ENCODE results near the gene RIMKLB.

GRCh38 chr12:8676651-8677050 lies 21.1 kb upstream of the RIMKLB start:
- TF ChIP-seq, protein P1, sequence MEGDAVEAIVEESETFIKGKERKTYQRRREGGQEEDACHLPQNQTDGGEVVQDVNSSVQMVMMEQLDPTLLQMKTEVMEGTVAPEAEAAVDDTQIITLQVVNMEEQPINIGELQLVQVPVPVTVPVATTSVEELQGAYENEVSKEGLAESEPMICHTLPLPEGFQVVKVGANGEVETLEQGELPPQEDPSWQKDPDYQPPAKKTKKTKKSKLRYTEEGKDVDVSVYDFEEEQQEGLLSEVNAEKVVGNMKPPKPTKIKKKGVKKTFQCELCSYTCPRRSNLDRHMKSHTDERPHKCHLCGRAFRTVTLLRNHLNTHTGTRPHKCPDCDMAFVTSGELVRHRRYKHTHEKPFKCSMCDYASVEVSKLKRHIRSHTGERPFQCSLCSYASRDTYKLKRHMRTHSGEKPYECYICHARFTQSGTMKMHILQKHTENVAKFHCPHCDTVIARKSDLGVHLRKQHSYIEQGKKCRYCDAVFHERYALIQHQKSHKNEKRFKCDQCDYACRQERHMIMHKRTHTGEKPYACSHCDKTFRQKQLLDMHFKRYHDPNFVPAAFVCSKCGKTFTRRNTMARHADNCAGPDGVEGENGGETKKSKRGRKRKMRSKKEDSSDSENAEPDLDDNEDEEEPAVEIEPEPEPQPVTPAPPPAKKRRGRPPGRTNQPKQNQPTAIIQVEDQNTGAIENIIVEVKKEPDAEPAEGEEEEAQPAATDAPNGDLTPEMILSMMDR (conservative IDR thresholded peaks at IDR 0.05 in 1 of 2, IDR thresholded peaks at IDR 0.05 in 1 of 2; ENCODE audit: extremely low read depth in 1 of 2, insufficient read depth in 1 of 2, low read depth in 1 of 2, low read length in 2 of 2), result no peak
- no peak for TF ChIP-seq EZH2 (IDR thresholded peaks at IDR 0.05; ENCODE audit: borderline replicate concordance, low read length)

Measured in mammary epithelial cell (primary cell).